HepG2 (cell line): Measurements from ENCODE around the gene ARHGEF16. TPM values are rescaled to one million over a fixed set of nuclear protein-coding genes. Genes with fewer than 3 reads are reported as not detected.

Source experiments
- DR1 ChIP-seq: sonication (generic); formaldehyde crosslinking; IDR thresholded peaks from 2 replicates; pipeline ENCODE4 v1.8.0; 2021; ENCODE audit warnings: mild to moderate bottlenecking, missing genetic modification reagents, inconsistent platforms
- KMT2B ChIP-seq: IDR thresholded peaks from 2 replicates; pipeline ENCODE4 v1.6.1; 2016; ENCODE audit warnings: missing genetic modification reagents, missing compliant biosample characterization
- NCOA5 ChIP-seq: sonication (generic); formaldehyde crosslinking; IDR thresholded peaks from 2 replicates; pipeline ENCODE4 v1.4.0; 2020; ENCODE audit warnings: missing genetic modification reagents
- RAD21 ChIP-seq: fragments of 450-650 bp; formaldehyde crosslinking; IDR thresholded peaks from 2 replicates; pipeline ENCODE4 v1.5.0; 2020; ENCODE audit warnings: mild to moderate bottlenecking
- RARG ChIP-seq: sonication (generic); formaldehyde crosslinking; IDR thresholded peaks from 2 replicates; pipeline ENCODE4 v1.4.0; 2020; ENCODE audit warnings: low read depth, mild to moderate bottlenecking, missing genetic modification reagents
- SAFB2 ChIP-seq: sonication (generic); formaldehyde crosslinking; IDR thresholded peaks from 2 replicates; pipeline ENCODE4 v1.5.1; 2020; ENCODE audit warnings: missing genetic modification reagents, low read depth, mild to moderate bottlenecking, borderline replicate concordance
- SRSF9 ChIP-seq: fragments of 200-400 bp; formaldehyde crosslinking; IDR thresholded peaks from 2 replicates; pipeline ENCODE4 v1.6.1; 2018; ENCODE audit warnings: borderline replicate concordance, mild to moderate bottlenecking, low read depth, low read length; ENCODE audit not compliant: insufficient read depth, poor library complexity, severe bottlenecking
- TBX3 ChIP-seq: fragments of 450-650 bp; IDR thresholded peaks from 2 replicates; pipeline ENCODE4 v1.6.1; 2017; ENCODE audit warnings: antibody characterized with exemption, mild to moderate bottlenecking, inconsistent platforms, borderline replicate concordance
- ZNF12 ChIP-seq: sonication (generic); formaldehyde crosslinking; IDR thresholded peaks from 2 replicates; pipeline ENCODE4 v1.5.0; 2020; ENCODE audit warnings: missing genetic modification reagents
- ZNF205 ChIP-seq: IDR thresholded peaks from 2 replicates; pipeline ENCODE4 v1.6.1; 2018; ENCODE audit warnings: missing biosample characterization, missing genetic modification reagents
- ZNF235 ChIP-seq: sonication (generic); formaldehyde crosslinking; IDR thresholded peaks from 2 replicates; pipeline ENCODE4 v1.8.1; 2023; ENCODE audit warnings: mild to moderate bottlenecking, missing genetic modification reagents, borderline replicate concordance
- ZNF496 ChIP-seq: sonication (generic); formaldehyde crosslinking; IDR thresholded peaks from 2 replicates; pipeline ENCODE4 v1.8.1; 2023; ENCODE audit warnings: mild to moderate bottlenecking, moderate library complexity, missing genetic modification reagents; ENCODE audit not compliant: insufficient replicate concordance
- ZNF598 ChIP-seq: sonication (generic); formaldehyde crosslinking; IDR thresholded peaks from 2 replicates; pipeline ENCODE4 v1.5.1; 2020; ENCODE audit warnings: mild to moderate bottlenecking, missing genetic modification reagents, borderline replicate concordance
- polyA plus RNA-seq, 8 experiments: library from polyadenylated mRNA; depleted of rRNA in 3 of 8; stranded (reverse) in 7 of 8; unstranded in 1 of 8; fragments of >200 nt; fragmentation: Illumina TruSeq in 4 of 8; extraction: Trizol in 4 of 8; gene quantifications; 2 replicates each; pipeline versions ENCODE4 v1.2.1 to v1.2.3, GENCODE V29; 2011 to 2016; ENCODE audit warnings: low read depth in 4 of 8, missing spikeins in 1 of 8, mixed read lengths in 1 of 8; ENCODE audit not compliant: insufficient read depth in 1 of 8
- total RNA-seq, 5 experiments: library from RNA; depleted of rRNA; stranded (reverse); fragments of >200 nt; fragmentation: Illumina TruSeq; extraction: Trizol; gene quantifications; 2 replicates each; pipeline ENCODE4 v1.2.3, GENCODE V29; 2016; ENCODE audit warnings: low read depth in 1 of 5
- TF ChIP-seq, protein P1 (sequence below): IDR thresholded peaks from 2 replicates; pipeline ENCODE4 v1.6.1; 2016; ENCODE audit warnings: low read depth, missing genetic modification reagents, missing compliant biosample characterization
- TF ChIP-seq, protein P2 (sequence below): IDR thresholded peaks from 2 replicates; pipeline ENCODE4 v1.6.1; 2016; ENCODE audit warnings: control low read depth
- TF ChIP-seq, protein P3 (sequence below): fragments of 450-650 bp; IDR thresholded peaks from 2 replicates; pipeline ENCODE4 v1.6.1; 2017; ENCODE audit warnings: mild to moderate bottlenecking
- TF ChIP-seq, protein P4 (sequence below): IDR thresholded peaks from 2 replicates; pipeline ENCODE4 v1.6.1; 2016

ARHGEF16 gene
- total and polyA plus RNA-seq, 2 of the 13 experiments (the other 11 are each of a cell fraction or from before 2014, with no cell fraction given), result 20.3 to 39.9 TPM

DNA sequence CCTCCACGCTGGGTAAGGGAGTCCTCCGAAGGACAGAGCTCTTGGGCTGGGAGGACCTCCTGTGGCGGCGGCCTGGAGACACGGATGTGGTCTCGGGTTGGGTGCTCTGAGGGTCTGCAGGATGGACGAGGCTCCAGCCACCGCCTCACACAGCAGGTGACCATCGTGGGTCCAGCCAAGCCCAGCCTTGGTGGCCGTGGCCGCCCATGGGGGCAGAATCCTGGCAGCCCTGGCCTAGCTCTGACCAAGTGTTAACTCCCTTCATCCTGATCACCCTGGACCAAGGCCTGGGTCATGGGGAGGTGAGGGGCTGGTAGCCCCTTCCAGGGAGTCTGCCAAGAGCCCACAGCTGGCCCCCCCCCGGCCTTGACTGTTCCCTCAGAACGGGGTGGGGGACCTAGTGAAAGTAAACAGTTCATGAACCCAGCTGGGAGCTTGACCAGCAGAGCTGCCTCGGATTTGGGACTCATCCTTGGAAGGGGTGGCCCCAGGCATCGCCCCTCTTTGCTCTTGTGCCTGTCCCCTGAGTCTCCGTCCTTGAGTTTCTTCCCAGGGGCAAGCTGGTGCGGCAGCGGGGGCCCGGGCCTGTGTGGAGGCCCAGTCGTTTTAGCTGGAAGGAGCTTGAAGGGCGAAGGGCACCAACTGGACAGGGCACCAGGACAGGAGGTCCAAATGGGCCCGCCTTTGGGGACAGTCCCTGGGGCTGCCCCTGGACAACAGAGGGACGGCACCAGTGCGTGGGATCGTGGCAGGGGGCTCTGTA lies 17.8 kb downstream of the ARHGEF16 start (continued):
- TF ChIP-seq, protein P1, sequence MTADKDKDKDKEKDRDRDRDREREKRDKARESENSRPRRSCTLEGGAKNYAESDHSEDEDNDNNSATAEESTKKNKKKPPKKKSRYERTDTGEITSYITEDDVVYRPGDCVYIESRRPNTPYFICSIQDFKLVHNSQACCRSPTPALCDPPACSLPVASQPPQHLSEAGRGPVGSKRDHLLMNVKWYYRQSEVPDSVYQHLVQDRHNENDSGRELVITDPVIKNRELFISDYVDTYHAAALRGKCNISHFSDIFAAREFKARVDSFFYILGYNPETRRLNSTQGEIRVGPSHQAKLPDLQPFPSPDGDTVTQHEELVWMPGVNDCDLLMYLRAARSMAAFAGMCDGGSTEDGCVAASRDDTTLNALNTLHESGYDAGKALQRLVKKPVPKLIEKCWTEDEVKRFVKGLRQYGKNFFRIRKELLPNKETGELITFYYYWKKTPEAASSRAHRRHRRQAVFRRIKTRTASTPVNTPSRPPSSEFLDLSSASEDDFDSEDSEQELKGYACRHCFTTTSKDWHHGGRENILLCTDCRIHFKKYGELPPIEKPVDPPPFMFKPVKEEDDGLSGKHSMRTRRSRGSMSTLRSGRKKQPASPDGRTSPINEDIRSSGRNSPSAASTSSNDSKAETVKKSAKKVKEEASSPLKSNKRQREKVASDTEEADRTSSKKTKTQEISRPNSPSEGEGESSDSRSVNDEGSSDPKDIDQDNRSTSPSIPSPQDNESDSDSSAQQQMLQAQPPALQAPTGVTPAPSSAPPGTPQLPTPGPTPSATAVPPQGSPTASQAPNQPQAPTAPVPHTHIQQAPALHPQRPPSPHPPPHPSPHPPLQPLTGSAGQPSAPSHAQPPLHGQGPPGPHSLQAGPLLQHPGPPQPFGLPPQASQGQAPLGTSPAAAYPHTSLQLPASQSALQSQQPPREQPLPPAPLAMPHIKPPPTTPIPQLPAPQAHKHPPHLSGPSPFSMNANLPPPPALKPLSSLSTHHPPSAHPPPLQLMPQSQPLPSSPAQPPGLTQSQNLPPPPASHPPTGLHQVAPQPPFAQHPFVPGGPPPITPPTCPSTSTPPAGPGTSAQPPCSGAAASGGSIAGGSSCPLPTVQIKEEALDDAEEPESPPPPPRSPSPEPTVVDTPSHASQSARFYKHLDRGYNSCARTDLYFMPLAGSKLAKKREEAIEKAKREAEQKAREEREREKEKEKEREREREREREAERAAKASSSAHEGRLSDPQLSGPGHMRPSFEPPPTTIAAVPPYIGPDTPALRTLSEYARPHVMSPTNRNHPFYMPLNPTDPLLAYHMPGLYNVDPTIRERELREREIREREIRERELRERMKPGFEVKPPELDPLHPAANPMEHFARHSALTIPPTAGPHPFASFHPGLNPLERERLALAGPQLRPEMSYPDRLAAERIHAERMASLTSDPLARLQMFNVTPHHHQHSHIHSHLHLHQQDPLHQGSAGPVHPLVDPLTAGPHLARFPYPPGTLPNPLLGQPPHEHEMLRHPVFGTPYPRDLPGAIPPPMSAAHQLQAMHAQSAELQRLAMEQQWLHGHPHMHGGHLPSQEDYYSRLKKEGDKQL, result no peak
- TF ChIP-seq ZNF496 (CRISPR knock-in tag) (no peak), ZNF12 (CRISPR knock-in tag) (no peak), ZNF205 (CRISPR knock-in tag) (no peak), TBX3 (no peak), DR1 (CRISPR knock-in tag) (no peak), RAD21 (CRISPR knock-in tag) (0 out of 2 replicates have a peak, but pooled peaks have one; percentile 43), KMT2B (CRISPR knock-in tag) (no peak), NCOA5 (CRISPR knock-in tag) (no peak), SRSF9 (no peak), SAFB2 (0 out of 2 replicates have a peak, but pooled peaks have one; percentile 11), RARG (CRISPR knock-in tag) (no peak), ZNF598 (CRISPR knock-in tag) (peak; percentile 57; the same call in 1 of the 2 replicates), ZNF235 (no peak)
- TF ChIP-seq, protein P2, sequence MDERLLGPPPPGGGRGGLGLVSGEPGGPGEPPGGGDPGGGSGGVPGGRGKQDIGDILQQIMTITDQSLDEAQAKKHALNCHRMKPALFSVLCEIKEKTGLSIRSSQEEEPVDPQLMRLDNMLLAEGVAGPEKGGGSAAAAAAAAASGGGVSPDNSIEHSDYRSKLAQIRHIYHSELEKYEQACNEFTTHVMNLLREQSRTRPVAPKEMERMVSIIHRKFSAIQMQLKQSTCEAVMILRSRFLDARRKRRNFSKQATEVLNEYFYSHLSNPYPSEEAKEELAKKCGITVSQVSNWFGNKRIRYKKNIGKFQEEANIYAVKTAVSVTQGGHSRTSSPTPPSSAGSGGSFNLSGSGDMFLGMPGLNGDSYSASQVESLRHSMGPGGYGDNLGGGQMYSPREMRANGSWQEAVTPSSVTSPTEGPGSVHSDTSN (CRISPR knock-in tag), result no peak
- TF ChIP-seq, protein P3, sequence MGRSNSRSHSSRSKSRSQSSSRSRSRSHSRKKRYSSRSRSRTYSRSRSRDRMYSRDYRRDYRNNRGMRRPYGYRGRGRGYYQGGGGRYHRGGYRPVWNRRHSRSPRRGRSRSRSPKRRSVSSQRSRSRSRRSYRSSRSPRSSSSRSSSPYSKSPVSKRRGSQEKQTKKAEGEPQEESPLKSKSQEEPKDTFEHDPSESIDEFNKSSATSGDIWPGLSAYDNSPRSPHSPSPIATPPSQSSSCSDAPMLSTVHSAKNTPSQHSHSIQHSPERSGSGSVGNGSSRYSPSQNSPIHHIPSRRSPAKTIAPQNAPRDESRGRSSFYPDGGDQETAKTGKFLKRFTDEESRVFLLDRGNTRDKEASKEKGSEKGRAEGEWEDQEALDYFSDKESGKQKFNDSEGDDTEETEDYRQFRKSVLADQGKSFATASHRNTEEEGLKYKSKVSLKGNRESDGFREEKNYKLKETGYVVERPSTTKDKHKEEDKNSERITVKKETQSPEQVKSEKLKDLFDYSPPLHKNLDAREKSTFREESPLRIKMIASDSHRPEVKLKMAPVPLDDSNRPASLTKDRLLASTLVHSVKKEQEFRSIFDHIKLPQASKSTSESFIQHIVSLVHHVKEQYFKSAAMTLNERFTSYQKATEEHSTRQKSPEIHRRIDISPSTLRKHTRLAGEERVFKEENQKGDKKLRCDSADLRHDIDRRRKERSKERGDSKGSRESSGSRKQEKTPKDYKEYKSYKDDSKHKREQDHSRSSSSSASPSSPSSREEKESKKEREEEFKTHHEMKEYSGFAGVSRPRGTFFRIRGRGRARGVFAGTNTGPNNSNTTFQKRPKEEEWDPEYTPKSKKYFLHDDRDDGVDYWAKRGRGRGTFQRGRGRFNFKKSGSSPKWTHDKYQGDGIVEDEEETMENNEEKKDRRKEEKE, result no peak
- TF ChIP-seq, protein P4, sequence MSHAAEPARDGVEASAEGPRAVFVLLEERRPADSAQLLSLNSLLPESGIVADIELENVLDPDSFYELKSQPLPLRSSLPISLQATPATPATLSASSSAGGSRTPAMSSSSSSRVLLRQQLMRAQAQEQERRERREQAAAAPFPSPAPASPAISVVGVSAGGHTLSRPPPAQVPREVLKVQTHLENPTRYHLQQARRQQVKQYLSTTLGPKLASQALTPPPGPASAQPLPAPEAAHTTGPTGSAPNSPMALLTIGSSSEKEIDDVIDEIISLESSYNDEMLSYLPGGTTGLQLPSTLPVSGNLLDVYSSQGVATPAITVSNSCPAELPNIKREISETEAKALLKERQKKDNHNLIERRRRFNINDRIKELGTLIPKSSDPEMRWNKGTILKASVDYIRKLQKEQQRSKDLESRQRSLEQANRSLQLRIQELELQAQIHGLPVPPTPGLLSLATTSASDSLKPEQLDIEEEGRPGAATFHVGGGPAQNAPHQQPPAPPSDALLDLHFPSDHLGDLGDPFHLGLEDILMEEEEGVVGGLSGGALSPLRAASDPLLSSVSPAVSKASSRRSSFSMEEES (CRISPR knock-in tag), result no peak
